ENCODE data around the gene DCAF16.
A peak's percentile ranks its signal among the peaks of the same experiment; 100 is the strongest.
"Not testable (repeated sequence)": the region's sequence is repeated elsewhere in the genome, so short reads cannot be mapped to it uniquely, and the experiment has no call there.

DCAF16 gene

DNA sequence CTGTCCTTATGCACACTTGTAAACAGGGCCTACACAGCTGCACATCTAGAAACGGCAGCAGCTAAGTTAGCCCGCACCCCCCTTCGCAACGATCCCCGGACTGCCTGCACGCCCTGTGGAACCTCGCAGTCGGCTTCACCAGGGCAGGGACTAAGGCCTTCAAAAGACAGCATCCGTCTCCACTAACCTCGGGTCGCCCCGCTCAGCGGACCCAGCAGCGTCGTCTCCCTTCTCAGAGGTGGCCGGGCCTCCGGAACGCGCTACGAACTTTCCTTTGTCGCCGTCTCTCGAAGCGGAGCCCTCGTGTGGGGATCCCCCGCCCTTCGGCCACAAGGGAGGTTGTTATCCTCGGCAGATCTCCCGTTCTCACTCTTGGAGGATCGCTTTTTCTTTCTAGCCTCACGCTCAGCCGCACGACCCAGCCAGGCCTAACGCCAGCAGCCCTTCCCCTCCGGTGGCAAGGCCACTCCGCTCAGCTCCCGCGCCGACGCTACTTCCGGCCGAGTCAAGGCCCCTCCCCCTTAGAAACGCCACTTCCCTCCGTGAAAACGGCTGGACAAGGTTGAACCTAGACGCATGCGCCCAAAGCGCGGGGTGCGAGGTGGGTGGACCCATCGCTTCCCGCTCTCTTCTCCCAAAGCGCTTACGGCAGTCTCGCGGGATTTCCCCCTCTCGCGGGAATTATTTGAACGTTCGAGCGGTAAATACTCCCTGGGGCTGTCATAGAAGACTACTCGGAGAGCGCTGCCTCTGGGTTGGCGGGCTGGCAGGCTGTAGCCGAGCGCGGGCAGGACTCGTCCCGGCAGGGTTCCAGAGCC, at the start of gene DCAF16, which contains the start of gene NCAPG:
Gene DCAF16 (minus strand): TSS at position 498 of the 818 bp plus-strand sequence. CDS start 6,616 bp downstream, outside the sequence.
Gene NCAPG (plus strand): TSS at position 720 of the 818 bp plus-strand sequence. CDS start 99 bp downstream, outside the sequence.
- peak; percentile 98 to 100 for DNase-seq (ENCODE audit: low read depth in 2 of 2)

- no peak for DNase-seq (ENCODE audit: low read depth in 2 of 2)
Measured at GRCh38 chr4:17859793-17860406, 49.3 kb upstream of the DCAF16 start.

- DNase-seq (ENCODE audit: low read depth in 2 of 2) = no peak
Measured at GRCh38 chr4:17854036-17854435, 43.5 kb upstream of the DCAF16 start.

GRCh38 chr4:17851959-17852358, 41.4 kb upstream of the DCAF16 start:
- DNase-seq (ENCODE audit: low read depth in 2 of 2) = no peak

- not testable (repeated sequence) for DNase-seq (ENCODE audit: low read depth in 2 of 2)
Measured at GRCh38 chr4:17850295-17850694, 39.7 kb upstream of the DCAF16 start.

DNA sequence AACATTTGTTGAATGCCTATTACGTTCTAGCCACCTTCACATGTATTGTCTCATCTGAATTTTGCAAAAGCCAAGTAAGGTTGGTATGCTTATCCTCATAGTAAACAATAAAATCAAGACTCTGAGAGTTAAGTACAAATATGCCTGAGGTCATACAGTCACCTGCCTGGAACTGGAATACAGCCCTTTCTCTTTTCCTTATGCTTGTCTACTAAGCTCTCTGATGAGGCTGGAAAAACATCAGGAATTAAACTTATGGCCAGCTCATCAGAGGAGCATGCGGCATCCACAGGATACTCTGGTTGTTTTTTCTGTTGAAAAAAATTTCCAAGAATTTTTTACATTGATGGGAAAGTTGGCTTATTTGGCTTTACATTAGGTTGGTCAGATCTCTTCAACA, 35.7 kb upstream of the DCAF16 start:
- no peak for DNase-seq (ENCODE audit: low read depth in 2 of 2)

- DNase-seq (ENCODE audit: low read depth in 2 of 2) = no peak
Measured at GRCh38 chr4:17823871-17824669, 13.5 kb upstream of the DCAF16 start.

- no peak for DNase-seq (ENCODE audit: low read depth in 2 of 2)
Measured at GRCh38 chr4:17817027-17817426, 6.5 kb upstream of the DCAF16 start.

DNA sequence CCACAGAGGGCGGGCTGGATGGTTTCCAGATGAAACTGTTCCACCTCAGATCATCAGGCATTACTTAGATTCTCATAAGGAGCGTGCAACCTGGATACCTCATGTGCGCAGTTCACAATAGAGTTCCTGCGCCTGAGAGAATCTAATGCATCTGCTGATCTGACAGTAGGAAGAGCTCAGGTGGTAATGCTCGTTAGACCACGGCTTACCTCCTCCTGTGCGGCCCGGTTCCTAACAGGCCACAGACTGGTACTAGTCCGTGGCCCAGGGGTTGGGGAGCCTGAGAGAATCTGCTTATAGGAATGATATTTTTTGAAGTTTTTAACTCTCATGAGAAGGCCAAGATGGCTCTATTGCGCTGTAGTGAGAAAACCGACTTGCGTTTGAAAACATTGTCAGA, 5.6 kb upstream of the DCAF16 start:
- no peak for DNase-seq (ENCODE audit: low read depth in 2 of 2)

GRCh38 chr4:17814140-17814539, 3.6 kb upstream of the DCAF16 start:
- DNase-seq (ENCODE audit: low read depth in 2 of 2) = no peak

DNA sequence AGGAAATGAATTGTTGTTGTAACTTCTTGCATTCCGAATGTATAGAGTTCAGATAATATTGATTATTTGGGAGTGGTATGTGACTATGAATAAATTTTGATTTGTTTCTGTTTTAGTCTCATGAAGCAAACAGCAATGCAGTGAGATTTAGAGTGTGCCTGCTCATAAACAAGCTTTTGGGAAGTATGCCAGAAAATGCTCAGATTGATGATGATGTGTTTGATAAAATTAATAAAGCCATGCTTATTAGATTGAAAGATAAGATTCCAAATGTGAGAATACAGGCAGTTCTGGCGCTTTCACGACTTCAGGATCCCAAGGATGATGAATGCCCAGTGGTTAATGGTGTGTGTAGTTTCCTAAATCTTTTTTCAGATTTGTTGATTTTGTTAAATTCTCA, 2.2 kb upstream of the DCAF16 start:
- no peak for DNase-seq (ENCODE audit: low read depth in 2 of 2)

GRCh38 chr4:17812125-17812524, 1.6 kb upstream of the DCAF16 start:
- no peak for DNase-seq (ENCODE audit: low read depth in 2 of 2)

DNA sequence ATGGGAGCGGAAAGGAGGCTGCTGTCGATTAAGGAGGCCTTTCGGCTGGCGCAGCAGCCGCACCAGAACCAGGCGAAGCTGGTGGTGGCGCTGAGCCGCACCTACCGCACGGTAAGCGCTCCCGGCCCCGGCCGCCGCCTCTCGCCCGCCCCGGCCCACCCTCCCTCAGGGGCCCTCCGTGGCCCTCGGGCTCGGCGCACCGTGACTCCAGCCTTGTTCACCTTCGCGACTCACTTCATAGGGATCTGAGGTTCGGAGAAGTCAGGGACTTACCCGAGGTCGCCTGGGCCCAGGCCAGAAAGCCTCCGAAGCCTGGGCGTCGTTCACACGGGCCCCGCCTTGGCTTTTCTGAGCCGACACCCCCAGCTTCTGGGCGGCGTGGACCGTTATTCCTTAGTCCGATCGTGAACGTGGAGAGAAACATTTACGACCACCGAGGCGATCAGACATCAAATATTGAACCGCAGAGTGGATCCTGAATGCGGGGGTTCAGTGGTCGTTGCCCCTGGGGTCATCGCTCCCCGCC, 584 bp upstream of the DCAF16 start:
- no peak for DNase-seq (ENCODE audit: low read depth in 2 of 2)

- DNase-seq (ENCODE audit: low read depth in 2 of 2) = no peak
Measured at GRCh38 chr4:17809667-17810066, 890 bp downstream of the DCAF16 start.

GRCh38 chr4:17807446-17807845, 3.1 kb downstream of the DCAF16 start:
- no peak for DNase-seq (ENCODE audit: low read depth in 2 of 2)

- no peak for DNase-seq (ENCODE audit: low read depth in 2 of 2)
Measured at GRCh38 chr4:17805580-17806155, 4.9 kb downstream of the DCAF16 start.

GRCh38 chr4:17797808-17798207, 12.7 kb downstream of the DCAF16 start:
- DNase-seq (ENCODE audit: low read depth in 2 of 2) = no peak

DNA sequence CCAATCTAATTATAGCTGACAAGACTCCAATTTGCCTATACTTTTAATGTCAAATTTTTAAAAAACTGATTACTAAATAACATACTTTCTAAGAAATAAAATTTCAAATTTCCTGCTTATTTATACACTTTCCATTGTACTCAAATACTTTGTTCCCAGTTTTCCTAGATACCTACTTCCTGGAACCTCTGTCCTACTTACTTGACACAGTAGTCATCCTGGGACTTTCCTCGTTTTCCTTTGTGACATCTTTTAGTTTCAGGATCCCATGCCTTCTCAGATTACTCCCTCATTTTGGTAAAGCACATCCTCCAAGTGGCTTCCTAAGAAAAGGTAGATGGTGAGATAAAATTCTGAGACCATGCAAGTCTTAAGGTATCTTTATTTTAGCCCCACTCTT, 15.8 kb downstream of the DCAF16 start:
- no peak for DNase-seq (ENCODE audit: low read depth in 2 of 2)

DNA sequence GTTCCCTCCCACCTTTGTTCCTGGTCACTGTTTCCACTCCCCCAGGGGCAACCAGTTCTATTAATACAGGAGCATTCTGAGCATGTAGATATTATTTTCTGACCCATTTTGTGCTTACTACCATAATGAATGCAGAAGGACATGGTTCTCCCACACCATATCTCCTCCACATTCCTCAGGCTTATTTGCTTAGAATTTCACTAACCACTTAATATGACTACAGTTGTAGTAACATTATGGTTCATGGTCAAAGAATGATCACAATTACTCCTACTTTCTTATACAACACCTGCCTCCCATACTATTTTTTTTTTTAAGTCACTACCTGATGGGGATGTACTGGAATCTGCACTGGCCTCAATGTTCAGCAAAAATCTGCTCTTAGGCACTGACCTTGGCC, 21.6 kb downstream of the DCAF16 start:
- no peak for DNase-seq (ENCODE audit: low read depth in 2 of 2)

- no peak for DNase-seq (ENCODE audit: low read depth in 2 of 2)
Measured at GRCh38 chr4:17787315-17787714, 23.2 kb downstream of the DCAF16 start.

DNA sequence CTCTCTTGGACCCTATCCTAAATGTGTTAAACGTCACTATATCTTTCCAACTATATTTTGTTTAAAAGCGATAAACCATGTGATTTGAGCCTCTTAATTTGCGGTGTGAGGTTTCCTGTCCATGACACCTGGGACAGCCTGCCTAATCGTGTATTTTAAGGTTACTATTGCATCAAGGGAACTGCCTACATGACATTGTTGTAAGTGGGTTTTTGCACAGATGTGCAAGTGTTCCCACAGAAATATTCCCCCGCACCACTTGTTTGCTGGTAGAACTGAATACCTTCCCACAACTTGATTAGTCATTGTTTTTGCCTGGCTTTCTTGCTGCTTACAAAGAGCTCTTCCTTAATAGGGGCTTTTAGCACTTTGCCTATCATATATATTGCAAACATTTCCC, 24.0 kb downstream of the DCAF16 start:
- DNase-seq (ENCODE audit: low read depth in 2 of 2) = no peak

DNA sequence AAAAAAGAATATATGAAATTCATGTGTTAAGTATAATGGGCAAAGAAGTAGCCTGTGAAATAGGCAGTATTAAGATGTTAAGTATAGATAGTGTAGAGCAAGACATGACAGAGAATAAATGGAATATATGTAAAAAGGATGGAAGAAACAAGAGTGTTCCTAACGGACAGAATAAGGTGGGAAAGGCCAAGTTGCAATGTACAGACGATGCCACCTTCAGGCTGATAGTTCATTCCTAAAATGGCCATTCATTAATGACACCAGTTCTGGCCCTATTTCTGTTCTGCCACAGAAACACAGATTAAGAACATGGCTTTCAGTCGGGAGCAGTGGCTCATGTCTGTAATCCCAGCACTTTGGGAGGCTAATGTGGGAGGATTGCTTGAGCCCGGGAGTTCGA, 24.7 kb downstream of the DCAF16 start:
- no peak for DNase-seq (ENCODE audit: low read depth in 2 of 2)

Measured in activated CD8-positive, alpha-beta memory T cell treated with anti-CD3 and anti-CD28 coated beads for 4 hours (primary cell).